ENCODE measurements around the gene KHSRP.

Gene KHSRP

GRCh38 chr19:6457958-6458694, 33.5 kb upstream of the KHSRP start:
- no peak for TF ChIP-seq CTCF (IDR thresholded peaks at IDR 0.05)

- TF ChIP-seq CTCF (IDR thresholded peaks at IDR 0.05), result no peak
Measured at GRCh38 chr19:6455924-6456323, 31.3 kb upstream of the KHSRP start.

GRCh38 chr19:6453951-6454565, 29.4 kb upstream of the KHSRP start:
- no peak for TF ChIP-seq CTCF (IDR thresholded peaks at IDR 0.05)

- no peak for TF ChIP-seq CTCF (IDR thresholded peaks at IDR 0.05)
Measured at GRCh38 chr19:6452899-6453298, 28.3 kb upstream of the KHSRP start.

- TF ChIP-seq CTCF (IDR thresholded peaks at IDR 0.05), result no peak
Measured at GRCh38 chr19:6452223-6452614, 27.6 kb upstream of the KHSRP start.

- no peak for TF ChIP-seq CTCF (IDR thresholded peaks at IDR 0.05)
Measured at GRCh38 chr19:6451583-6452222, 27.1 kb upstream of the KHSRP start.

GRCh38 chr19:6450166-6450565, 25.6 kb upstream of the KHSRP start:
- no peak for TF ChIP-seq CTCF (IDR thresholded peaks at IDR 0.05)

All from LNCAP (cell line).